NB4 (cell line): ENCODE results near the gene TMEM95.

Experiments used
- DNase-seq: peaks from one replicate; pipeline ENCODE4 v3.0.0; 2010; ENCODE audit warnings: low read depth
- H3K4me3 ChIP-seq: one replicate; pipeline ENCODE4 v1.5.1; 2011; ENCODE audit warnings: mild to moderate bottlenecking, low read depth, low read length, moderate library complexity
- MYC ChIP-seq: IDR thresholded peaks from 2 replicates; pipeline ENCODE4 v1.6.1; 2011; ENCODE audit warnings: low read depth, low read length
- POLR2A ChIP-seq: IDR thresholded peaks from 2 replicates; pipeline ENCODE4 v1.6.1; 2011; ENCODE audit warnings: mild to moderate bottlenecking; ENCODE audit not compliant: insufficient read length; ENCODE audit errors: extremely low read depth
- TF ChIP-seq, protein P1 (sequence below): IDR thresholded peaks from one replicate; pipeline ENCODE4 v1.5.1; 2012; ENCODE audit warnings: low read depth, low read length
- TF ChIP-seq, protein P2 (sequence below): IDR thresholded peaks from 2 replicates; pipeline ENCODE4 v1.6.1; 2011; ENCODE audit warnings: low read depth, low read length

Gene TMEM95

DNA sequence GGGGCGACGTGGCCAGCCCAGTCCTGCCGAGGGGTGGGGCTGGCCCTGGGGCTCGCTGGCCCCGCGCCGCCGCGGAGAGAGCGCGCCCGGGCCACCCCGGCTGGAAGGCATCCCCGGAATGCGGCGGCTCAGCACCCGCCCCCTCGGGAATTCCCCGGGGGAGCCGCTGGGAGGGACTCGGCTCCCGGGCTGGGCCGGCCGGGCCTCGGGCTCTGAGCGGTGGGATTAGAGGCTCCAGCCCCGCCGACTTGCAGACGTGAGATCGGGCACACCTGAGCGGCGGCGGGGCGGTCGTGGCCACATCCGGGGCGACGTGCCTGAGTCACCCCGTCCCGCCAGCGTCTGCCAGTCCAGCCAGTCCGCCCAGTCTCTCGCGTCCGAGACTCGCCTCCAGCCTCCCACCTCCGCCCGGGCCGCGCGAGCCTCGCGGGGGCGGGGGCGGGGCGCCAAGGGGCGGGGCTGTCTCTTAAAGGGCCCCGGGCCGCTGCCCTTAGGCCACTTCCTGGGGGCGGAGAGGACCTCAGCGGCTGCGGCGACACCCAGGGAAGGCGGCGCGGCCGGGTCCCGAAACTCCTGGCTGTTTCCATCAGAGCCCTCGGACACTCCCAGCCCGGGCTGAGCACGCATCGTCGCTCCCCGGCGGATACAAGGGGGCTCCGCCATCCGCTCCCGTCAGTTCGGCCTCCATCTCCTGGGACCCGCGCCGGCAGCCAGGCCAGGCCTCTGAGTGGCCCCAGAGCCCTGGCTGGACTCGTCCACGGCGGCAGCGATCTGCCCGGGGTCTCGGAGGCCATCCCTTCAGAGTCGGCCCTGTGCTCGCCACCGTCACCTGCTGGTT is 3.1 kb upstream of the TMEM95 start, which contains the start of gene KCTD11:
TSS of gene KCTD11 (plus strand) at position 498 of the 838 bp plus-strand sequence.
- DNase-seq: peak; percentile 80
- peak within 1 kb of the TSS; percentile 49 for H3K4me3 ChIP-seq

GRCh38 chr17:7352503-7352889 is 2.5 kb upstream of the TMEM95 start:
- H3K4me3 ChIP-seq: peak overlapping the region; percentile 49
- TF ChIP-seq MYC (no peak), POLR2A (no peak)
- TF ChIP-seq, protein P1, sequence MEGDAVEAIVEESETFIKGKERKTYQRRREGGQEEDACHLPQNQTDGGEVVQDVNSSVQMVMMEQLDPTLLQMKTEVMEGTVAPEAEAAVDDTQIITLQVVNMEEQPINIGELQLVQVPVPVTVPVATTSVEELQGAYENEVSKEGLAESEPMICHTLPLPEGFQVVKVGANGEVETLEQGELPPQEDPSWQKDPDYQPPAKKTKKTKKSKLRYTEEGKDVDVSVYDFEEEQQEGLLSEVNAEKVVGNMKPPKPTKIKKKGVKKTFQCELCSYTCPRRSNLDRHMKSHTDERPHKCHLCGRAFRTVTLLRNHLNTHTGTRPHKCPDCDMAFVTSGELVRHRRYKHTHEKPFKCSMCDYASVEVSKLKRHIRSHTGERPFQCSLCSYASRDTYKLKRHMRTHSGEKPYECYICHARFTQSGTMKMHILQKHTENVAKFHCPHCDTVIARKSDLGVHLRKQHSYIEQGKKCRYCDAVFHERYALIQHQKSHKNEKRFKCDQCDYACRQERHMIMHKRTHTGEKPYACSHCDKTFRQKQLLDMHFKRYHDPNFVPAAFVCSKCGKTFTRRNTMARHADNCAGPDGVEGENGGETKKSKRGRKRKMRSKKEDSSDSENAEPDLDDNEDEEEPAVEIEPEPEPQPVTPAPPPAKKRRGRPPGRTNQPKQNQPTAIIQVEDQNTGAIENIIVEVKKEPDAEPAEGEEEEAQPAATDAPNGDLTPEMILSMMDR: no peak
- TF ChIP-seq, protein P2, sequence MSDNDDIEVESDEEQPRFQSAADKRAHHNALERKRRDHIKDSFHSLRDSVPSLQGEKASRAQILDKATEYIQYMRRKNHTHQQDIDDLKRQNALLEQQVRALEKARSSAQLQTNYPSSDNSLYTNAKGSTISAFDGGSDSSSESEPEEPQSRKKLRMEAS: no peak
- no peak for DNase-seq

More for the DNA sequence above, 3.1 kb upstream of the TMEM95 start, which contains the start of gene KCTD11:
- no peak for TF ChIP-seq POLR2A
- TF ChIP-seq MYC: no peak
- TF ChIP-seq, protein P2: no peak
- TF ChIP-seq, protein P1: no peak

DNA sequence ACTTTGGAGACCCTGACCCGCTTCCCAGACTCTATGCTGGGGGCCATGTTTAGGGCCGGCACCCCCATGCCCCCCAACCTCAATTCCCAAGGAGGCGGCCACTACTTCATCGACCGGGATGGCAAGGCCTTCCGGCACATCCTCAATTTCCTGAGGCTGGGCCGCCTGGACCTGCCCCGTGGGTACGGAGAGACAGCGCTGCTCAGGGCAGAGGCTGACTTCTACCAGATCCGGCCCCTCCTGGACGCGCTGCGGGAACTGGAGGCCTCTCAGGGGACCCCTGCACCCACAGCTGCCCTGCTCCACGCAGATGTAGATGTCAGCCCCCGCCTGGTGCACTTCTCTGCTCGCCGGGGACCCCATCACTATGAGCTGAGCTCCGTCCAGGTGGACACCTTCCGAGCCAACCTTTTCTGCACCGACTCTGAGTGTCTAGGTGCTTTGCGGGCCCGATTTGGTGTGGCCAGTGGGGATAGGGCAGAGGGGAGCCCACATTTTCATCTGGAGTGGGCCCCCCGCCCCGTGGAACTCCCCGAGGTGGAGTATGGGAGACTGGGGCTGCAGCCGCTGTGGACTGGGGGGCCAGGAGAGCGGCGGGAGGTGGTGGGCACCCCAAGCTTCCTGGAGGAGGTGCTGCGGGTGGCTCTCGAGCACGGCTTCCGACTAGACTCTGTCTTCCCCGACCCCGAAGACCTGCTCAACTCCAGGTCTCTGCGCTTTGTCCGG is 1.9 kb upstream of the TMEM95 start:
- no peak for DNase-seq
- TF ChIP-seq MYC (no peak), POLR2A (no peak)
- TF ChIP-seq, protein P1: no peak
- TF ChIP-seq, protein P2: no peak
- no peak overlapping the region for H3K4me3 ChIP-seq

DNA sequence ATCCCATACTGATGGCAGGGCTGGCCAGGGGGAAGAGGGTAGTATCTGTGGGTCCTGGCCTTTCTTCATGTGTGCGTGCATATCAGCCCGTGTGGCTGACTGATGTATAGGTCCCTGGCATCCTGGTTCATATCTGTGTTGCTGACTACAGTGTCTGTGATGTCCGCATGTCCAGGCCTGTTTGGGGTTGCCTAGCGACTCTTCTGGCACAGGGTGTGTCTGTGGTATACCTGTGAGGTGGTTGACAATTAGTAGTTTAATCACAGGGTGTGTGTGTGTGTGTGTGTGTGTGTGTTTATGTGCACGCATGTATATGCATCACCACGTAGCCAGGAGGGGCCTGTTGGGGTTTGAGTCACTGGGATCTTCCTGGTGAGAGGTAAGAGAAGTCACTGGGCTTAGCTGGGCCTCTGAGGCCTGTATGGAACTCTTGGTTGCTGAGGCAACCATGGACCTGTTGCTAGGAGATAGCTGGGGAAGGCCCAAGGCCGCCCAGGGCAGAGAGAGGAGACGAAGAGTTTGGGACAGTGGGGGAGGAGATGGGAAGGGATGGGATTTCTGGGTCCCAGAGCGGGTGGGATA is 603 bp upstream of the TMEM95 start:
- DNase-seq: no peak
- TF ChIP-seq, protein P2: no peak
- TF ChIP-seq POLR2A (no peak), MYC (no peak)
- TF ChIP-seq, protein P1: no peak
- H3K4me3 ChIP-seq: no peak overlapping the region

DNA sequence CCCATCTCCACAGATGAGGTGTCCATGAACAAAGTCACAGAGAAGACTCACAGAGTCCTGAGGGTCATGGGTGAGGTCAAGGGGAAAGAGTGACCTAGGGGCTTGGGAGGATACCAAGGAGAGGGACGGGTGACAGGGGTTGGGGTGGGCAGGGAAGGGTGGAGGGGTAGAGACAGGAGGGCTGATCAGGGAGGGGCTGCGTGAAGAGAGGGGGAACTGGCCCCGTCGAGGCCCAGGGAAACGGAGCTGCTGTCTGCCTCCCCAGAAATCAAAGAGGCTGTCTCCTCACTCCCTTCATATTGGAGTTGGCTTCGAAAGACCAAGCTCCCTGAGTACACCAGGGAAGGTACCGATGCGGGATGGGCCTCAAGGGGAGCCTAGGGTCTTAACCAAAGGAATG is 617 bp downstream of the TMEM95 start:
- TF ChIP-seq MYC: no peak
- TF ChIP-seq, protein P2: no peak
- TF ChIP-seq, protein P1: no peak
- no peak for TF ChIP-seq POLR2A
- no peak overlapping the region for H3K4me3 ChIP-seq
- no peak for DNase-seq
